Neuronal stem cell (in vitro differentiated cells): ENCODE results near the gene HES1. TPM values are rescaled to one million over a fixed set of nuclear protein-coding genes. Genes with fewer than 3 reads are reported as not detected.

ENCODE experiments used
- small RNA-seq: library from polyadenylated mRNA; stranded (forward); fragments of <200 nt; extraction: miRNeasy Mini kit (QIAGEN cat#:217004); gene quantifications from one replicate; pipeline ENCODE3, GENCODE V24; 2013; ENCODE audit not compliant: insufficient read depth

Gene HES1

Small RNA genes lying within 50 kb of the gene (small RNA-seq; reads per million reads assigned to genes)
- gene RN7SL215P, result not detected
